ENCODE results near the gene BRI3. TPM values are rescaled to one million over a fixed set of nuclear protein-coding genes. Genes with fewer than 3 reads are reported as not detected.

BRI3 gene
- total and polyA plus RNA-seq, 2 of the 4 experiments (the other 2 are of a cell fraction) = 24.7 to 68.3 TPM

DNA sequence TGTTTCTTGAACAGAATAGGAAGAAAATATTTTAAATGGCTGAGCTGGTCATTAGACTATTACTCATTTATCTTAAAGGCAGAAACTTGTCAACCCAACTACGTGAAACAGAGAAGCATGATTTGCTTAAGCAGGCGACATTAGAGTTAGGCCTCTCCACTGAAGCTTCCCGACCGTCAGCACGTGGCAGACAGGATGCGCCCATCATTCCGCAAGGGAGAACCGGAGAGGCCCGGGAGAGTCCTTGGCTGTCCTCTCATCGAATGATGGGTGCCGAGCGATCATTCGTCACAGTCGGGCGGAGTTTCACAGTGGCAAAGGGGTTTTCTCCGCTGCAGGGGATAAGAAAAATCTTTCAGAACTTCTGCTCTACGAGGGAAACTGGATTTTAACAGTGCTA lies 11.8 kb downstream of the BRI3 start:
- no peak overlapping the region for H4K8ac ChIP-seq (ENCODE audit: low read depth in 2 of 2, low read length in 2 of 2)
- no peak overlapping the region for H2BK120ac ChIP-seq (ENCODE audit: low read depth, low read length)
- H3K27me3 ChIP-seq (ENCODE audit: control insufficient read depth, insufficient read depth, low read length) = no peaks in the 10 kb centered on the region
- ChIA-PET POLR2A (ENCODE audit: unreplicated experiment) (no interaction called here), CTCF (no interaction called here)
- H3K56ac ChIP-seq (ENCODE audit: extremely low read depth, insufficient read depth, low read length) = no peak overlapping the region
- no peaks in the 10 kb centered on the region for H3K9me3 ChIP-seq (ENCODE audit: control insufficient read depth, insufficient read depth, low read length)
- H2BK20ac ChIP-seq (ENCODE audit: low read depth, low read length) = no peak overlapping the region
- ATAC-seq (ENCODE audit: low read depth) = no peak
- no TSS peak for BruUV-seq (replicated peaks)
- DNase-seq = no peak
- H3K14ac ChIP-seq (replicated peaks; ENCODE audit: low read depth, low read length) = no peak overlapping the region
- dilution Hi-C loops (cut with HindIII; ENCODE audit: low sequenced_read_pairs, unreplicated experiment) (no loop called here), in situ Hi-C loops (cut with MboI; ENCODE audit: low sequenced_read_pairs) (no loop called here), intact Hi-C loops (cut with micrococcal nuclease) (no loop called here)
- H3K18ac ChIP-seq (ENCODE audit: low read depth, low read length) = no peak overlapping the region
- H2BK15ac ChIP-seq (ENCODE audit: low read depth, low read length) = no peak overlapping the region
- no peak overlapping the region for H4K5ac ChIP-seq (ENCODE audit: low read depth, low read length)
- no peak overlapping the region for H2BK5ac ChIP-seq (ENCODE audit: low read depth, low read length, poor library complexity, severe bottlenecking)
- H3K4me2 ChIP-seq (ENCODE audit: low read depth, low read length) = no peak overlapping the region
- WGBS, 2 experiments (ENCODE audit: extremely low coverage in 2 of 2, insufficient read length in 1 of 2) = 90% methylated on average over 12 of the region's 17 CpGs; no CpG with 5 or more reads in 1 of the 2 experiments
- no peak overlapping the region for H3K4ac ChIP-seq (ENCODE audit: low read depth, low read length)
- TF ChIP-seq CEBPB (IDR thresholded peaks at IDR 0.05; ENCODE audit: low read depth, low read length) (no peak), BHLHE40 (IDR thresholded peaks at IDR 0.05; ENCODE audit: low read depth, low read length) (no peak), MAZ (IDR thresholded peaks at IDR 0.05; ENCODE audit: borderline replicate concordance, low read depth, low read length) (no peak), MXI1 (IDR thresholded peaks at IDR 0.05; ENCODE audit: borderline replicate concordance, low read depth, low read length) (no peak), RAD21 (IDR thresholded peaks at IDR 0.05; ENCODE audit: low read length) (no peak), RCOR1 (IDR thresholded peaks at IDR 0.05; ENCODE audit: insufficient replicate concordance, low read length) (no peak), FOS (IDR thresholded peaks at IDR 0.05; ENCODE audit: low read depth, low read length) (no peak), NFE2L2 (IDR thresholded peaks at IDR 0.05; ENCODE audit: low read depth, low read length) (no peak), CHD1 (IDR thresholded peaks at IDR 0.05; ENCODE audit: low read depth, low read length) (no peak), MAFK (IDR thresholded peaks at IDR 0.05; ENCODE audit: low read depth, low read length) (no peak), POLR2A (IDR thresholded peaks at IDR 0.05; ENCODE audit: low read depth, low read length) (no peak)
- TF ChIP-seq, protein P1, sequence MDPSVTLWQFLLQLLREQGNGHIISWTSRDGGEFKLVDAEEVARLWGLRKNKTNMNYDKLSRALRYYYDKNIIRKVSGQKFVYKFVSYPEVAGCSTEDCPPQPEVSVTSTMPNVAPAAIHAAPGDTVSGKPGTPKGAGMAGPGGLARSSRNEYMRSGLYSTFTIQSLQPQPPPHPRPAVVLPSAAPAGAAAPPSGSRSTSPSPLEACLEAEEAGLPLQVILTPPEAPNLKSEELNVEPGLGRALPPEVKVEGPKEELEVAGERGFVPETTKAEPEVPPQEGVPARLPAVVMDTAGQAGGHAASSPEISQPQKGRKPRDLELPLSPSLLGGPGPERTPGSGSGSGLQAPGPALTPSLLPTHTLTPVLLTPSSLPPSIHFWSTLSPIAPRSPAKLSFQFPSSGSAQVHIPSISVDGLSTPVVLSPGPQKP (IDR thresholded peaks at IDR 0.05; ENCODE audit: borderline replicate concordance, low read depth, low read length) = no peak
- TF ChIP-seq, protein P2, sequence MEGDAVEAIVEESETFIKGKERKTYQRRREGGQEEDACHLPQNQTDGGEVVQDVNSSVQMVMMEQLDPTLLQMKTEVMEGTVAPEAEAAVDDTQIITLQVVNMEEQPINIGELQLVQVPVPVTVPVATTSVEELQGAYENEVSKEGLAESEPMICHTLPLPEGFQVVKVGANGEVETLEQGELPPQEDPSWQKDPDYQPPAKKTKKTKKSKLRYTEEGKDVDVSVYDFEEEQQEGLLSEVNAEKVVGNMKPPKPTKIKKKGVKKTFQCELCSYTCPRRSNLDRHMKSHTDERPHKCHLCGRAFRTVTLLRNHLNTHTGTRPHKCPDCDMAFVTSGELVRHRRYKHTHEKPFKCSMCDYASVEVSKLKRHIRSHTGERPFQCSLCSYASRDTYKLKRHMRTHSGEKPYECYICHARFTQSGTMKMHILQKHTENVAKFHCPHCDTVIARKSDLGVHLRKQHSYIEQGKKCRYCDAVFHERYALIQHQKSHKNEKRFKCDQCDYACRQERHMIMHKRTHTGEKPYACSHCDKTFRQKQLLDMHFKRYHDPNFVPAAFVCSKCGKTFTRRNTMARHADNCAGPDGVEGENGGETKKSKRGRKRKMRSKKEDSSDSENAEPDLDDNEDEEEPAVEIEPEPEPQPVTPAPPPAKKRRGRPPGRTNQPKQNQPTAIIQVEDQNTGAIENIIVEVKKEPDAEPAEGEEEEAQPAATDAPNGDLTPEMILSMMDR (conservative IDR thresholded peaks at IDR 0.05; ENCODE audit: low read depth, low read length) = no peak
- TF ChIP-seq, protein P3, sequence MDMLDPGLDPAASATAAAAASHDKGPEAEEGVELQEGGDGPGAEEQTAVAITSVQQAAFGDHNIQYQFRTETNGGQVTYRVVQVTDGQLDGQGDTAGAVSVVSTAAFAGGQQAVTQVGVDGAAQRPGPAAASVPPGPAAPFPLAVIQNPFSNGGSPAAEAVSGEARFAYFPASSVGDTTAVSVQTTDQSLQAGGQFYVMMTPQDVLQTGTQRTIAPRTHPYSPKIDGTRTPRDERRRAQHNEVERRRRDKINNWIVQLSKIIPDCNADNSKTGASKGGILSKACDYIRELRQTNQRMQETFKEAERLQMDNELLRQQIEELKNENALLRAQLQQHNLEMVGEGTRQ (IDR thresholded peaks at IDR 0.05; ENCODE audit: low read depth, low read length) = no peak
- peaks cover 4% of the 10 kb centered on the region for H3K9me1 ChIP-seq (ENCODE audit: insufficient read depth, low read length)
- H3K27ac ChIP-seq (ENCODE audit: insufficient read depth, low read length) = no peak overlapping the region
- H3K23ac ChIP-seq (ENCODE audit: low read depth, low read length) = no peak overlapping the region
- H3K4me3 ChIP-seq (ENCODE audit: insufficient read depth, low read depth, low read length) = no peak overlapping the region
- H2AFZ ChIP-seq (replicated peaks; ENCODE audit: low read length, poor library complexity) = no peak overlapping the region
- no peak overlapping the region for H2AK5ac ChIP-seq (ENCODE audit: low read depth, low read length)
- H2AK9ac ChIP-seq (replicated peaks; ENCODE audit: low read depth, low read length, poor library complexity) = no peak overlapping the region
- H3K4me1 ChIP-seq (ENCODE audit: control insufficient read depth, insufficient read depth, low read length) = no peaks in the 10 kb centered on the region; the same call in 1 of the 2 replicates
- H3K9ac ChIP-seq (ENCODE audit: low read depth, low read length) = no peak overlapping the region
- H4K20me1 ChIP-seq (ENCODE audit: insufficient read depth, low read length) = peaks cover 64% of the 10 kb centered on the region
- H3K36me3 ChIP-seq (ENCODE audit: control insufficient read depth, insufficient read depth, low read length) = peaks cover 57% of the 10 kb centered on the region
- H4K91ac ChIP-seq (ENCODE audit: insufficient read depth, low read depth, low read length) = no peak overlapping the region
- H3K79me1 ChIP-seq (ENCODE audit: low read depth in 1 of 2, low read length in 2 of 2) = peaks cover 12 to 72% of the 10 kb centered on the region in 2 experiments

All from IMR-90 (cell line).